ENCODE measurements around the gene SRL.

The SRL gene

DNA sequence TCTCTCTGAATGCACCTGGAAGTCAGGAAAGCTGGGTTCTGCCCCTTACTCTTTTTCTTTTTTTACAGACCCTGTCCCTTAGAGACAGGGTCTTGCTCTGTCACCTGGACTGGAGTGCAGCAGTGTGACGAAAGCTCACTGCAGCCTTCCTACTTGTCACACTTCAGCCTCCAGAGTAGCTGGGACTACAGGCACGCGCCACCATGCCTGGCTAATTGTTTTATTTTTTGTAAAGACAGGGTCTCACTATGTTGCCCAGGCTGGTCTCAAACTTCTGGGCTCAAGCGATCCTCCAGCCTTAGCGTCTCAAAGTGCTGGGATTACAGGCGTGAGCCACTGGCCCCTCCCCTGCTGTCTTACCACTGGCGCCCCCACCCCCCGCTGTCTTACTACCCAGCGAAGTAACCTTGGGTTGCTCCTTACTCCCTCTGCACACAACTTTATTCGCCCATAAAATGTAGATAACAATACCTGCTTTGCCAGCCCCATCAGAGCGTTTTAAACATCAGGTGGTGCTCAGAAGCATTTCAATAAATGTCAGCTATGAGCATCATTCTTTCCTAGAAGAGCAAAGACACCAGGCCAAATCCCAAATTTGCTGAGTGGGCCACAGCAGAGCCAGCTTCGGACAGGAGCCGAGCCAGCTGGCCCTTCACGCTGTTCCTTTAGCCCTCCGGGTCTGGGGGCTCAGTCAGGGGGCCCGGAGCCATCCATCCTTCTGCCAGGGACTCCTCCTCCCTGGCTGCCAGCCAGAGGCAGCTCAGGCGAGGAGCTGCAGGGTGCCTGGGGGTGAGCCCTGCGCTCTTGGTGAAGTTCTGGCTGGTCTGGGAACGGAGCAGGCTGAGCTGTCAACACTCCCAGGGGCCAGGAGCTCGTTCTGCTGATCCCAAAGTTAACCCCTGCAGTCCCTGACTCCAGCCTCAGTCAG is 24.4 kb downstream of the SRL start:
- TF ChIP-seq, protein P1, sequence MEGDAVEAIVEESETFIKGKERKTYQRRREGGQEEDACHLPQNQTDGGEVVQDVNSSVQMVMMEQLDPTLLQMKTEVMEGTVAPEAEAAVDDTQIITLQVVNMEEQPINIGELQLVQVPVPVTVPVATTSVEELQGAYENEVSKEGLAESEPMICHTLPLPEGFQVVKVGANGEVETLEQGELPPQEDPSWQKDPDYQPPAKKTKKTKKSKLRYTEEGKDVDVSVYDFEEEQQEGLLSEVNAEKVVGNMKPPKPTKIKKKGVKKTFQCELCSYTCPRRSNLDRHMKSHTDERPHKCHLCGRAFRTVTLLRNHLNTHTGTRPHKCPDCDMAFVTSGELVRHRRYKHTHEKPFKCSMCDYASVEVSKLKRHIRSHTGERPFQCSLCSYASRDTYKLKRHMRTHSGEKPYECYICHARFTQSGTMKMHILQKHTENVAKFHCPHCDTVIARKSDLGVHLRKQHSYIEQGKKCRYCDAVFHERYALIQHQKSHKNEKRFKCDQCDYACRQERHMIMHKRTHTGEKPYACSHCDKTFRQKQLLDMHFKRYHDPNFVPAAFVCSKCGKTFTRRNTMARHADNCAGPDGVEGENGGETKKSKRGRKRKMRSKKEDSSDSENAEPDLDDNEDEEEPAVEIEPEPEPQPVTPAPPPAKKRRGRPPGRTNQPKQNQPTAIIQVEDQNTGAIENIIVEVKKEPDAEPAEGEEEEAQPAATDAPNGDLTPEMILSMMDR (IDR thresholded peaks at IDR 0.05), result no peak

DNA sequence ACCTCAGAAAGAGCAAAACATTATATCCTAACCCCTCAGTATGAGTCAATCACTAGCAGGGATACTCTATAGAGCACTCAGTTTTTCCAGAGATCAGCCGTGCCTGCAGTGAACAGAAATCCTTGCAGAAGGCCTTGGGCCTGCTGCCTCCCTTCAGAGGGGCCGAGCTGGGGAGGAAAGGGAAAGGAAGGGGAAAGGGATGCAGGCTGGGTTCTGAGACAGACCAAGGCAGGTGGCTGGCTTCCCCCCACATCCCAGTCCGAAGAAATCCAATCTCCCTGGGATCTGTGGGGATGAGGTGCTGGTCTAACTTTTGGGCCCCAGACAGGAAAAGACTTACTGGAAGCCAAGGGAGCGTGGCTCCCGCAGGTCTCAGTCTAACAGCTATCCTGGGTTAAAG is 25.3 kb downstream of the SRL start:
- TF ChIP-seq, protein P1 (IDR thresholded peaks at IDR 0.05), result no peak

DNA sequence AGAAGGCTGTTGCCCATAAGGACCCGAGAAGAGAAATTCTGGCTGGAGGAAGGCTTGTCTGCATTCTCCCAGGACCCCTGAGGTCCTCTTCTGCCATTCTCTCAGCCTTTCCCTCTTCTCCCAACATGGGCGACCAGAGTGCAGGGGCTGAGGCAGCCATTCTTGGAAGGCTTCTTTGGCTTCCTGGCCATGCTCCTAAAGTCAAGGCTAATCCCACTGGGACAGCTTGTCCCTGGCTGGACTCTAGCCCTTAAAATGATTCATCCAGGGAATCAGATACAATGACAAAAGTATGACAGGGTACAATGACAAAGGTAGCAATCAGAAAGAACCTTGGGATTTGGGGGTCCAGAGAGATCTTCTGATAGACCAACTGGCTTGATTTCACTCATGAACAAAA is 26.8 kb downstream of the SRL start:
- TF ChIP-seq, protein P1 (IDR thresholded peaks at IDR 0.05), result no peak

DNA sequence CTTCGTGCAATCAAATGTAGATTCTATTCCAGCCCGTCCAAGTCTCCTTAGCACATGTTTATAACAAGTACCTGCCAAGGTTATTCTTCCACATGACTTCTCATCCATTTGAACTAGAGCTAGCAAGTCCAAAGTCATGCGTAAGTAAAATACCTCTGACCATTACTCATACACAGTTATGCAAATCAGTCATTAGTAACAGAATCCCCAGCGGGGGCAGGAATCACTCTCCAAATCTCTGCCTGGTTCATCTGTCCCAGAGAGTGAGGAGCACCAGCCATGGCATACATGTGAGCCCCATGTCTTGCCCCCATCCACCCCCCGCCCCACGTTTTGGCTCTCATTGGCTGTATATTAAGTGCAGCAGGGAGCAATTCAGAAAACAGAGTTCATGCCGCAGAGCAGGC is 27.7 kb downstream of the SRL start:
- TF ChIP-seq, protein P1 (IDR thresholded peaks at IDR 0.05), result no peak

DNA sequence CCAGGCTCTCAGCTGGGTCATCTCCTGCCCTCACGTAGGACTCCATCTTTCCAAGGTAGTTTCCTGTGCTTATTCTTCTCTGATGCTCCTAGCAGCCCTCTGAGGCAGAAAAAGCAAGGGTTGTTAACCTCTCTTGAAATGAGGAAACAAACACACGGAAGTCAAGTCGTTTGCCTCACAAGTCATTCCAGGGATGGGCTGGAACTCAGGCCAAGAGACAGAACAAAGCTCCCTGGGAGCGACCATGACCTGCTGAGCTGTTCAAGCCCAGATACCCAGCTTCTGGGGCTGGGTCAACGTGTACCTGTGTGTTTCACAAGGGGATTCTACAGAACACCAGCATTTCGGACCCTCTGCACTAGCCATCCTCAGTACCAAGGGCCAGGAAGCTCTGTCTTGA is 28.1 kb downstream of the SRL start:
- TF ChIP-seq, protein P1 (IDR thresholded peaks at IDR 0.05), result no peak

DNA sequence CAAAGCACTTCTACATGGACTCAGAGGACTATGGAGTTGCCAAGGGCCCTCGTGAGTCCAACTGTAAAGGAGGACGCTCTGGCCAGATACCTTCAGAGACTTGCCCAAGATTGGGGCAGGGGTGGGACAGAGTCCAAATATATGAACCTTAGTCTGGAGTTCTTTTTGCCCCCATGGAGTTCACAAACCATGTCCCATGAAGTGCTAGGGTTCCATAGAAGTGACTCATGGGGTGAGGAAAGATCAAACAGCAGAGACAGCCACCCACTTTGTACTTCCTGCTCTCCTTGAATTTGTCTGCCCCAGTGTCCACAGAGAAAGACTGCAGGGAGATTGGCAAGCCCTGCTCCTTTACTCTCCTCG is 29.0 kb downstream of the SRL start:
- TF ChIP-seq, protein P1 (IDR thresholded peaks at IDR 0.05), result no peak

DNA sequence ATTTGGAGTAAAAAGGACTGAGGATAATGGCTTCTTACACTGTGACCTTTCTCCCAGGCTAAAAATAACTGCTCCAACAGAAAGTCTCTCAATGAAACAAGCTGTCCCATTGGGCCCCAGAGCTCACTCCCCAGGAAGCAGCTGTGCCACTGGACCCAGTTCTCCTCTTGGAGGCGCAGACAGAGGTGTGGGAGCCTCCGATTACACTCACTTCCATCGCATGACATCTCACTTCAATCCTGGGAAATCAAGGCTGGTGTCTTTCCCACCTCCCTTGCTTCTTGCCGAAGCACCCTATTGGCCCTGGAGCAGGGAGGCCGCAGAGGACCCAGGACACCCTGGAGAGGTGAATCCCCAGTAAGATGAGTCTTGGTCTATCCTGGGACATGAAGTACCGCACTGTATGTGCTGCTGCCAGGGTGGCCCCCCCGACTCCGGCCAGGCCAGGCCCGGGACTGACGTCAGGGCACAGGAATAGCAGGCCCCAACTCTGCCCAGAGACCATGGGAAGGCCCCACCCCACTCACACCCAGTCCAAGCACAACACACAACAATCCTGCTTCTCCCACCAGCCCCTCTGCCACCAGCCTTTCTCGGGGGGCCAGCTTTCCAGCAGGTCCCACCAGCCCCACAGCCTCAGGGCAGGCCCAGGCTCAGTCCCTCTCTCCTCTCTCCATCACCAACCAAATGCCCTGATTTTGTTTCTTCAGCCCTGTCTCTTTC is 29.5 kb downstream of the SRL start:
- TF ChIP-seq, protein P1 (IDR thresholded peaks at IDR 0.05), result no peak
